Activated CD4-positive, alpha-beta T cell treated with anti-CD3 and anti-CD28 coated beads, Interleukin-2, amount 10 ng/mL, durations not matched to agents 24 days and 14 days (primary cell): ENCODE measurements around the gene TRAPPC2L. TPM values are rescaled to one million over a fixed set of nuclear protein-coding genes. Genes with fewer than 3 reads are reported as not detected.
"Not testable (repeated sequence)": the region's sequence is repeated elsewhere in the genome, so short reads cannot be mapped to it uniquely, and the experiment has no call there.

Experiments used
- DNase-seq: peaks from one replicate; pipeline ENCODE4 v3.0.0; 2022
- H3K27ac Mint-ChIP-seq: one replicate; pipeline ENCODE4 v1.8.0; 2022; ENCODE audit warnings: mild to moderate bottlenecking, mixed read lengths
- H3K27me3 Mint-ChIP-seq: one replicate; pipeline ENCODE4 v1.8.0; 2022; ENCODE audit warnings: mixed read lengths
- H3K36me3 Mint-ChIP-seq: one replicate; pipeline ENCODE4 v1.8.0; 2022; ENCODE audit warnings: low read depth, mild to moderate bottlenecking, mixed read lengths
- H3K4me1 Mint-ChIP-seq: one replicate; pipeline ENCODE4 v1.8.0; 2021; ENCODE audit warnings: mixed read lengths
- H3K4me3 Mint-ChIP-seq: one replicate; pipeline ENCODE4 v1.8.0; 2022; ENCODE audit warnings: mild to moderate bottlenecking, moderate library complexity, mixed read lengths
- H3K9me3 Mint-ChIP-seq: one replicate; pipeline ENCODE4 v1.8.0; 2021; ENCODE audit warnings: mixed read lengths
- intact Hi-C: fragments of 100-400 bp; cut with micrococcal nuclease; formaldehyde crosslinking; loops from one replicate; pipeline ENCODE4 v1.15.1; 2023
- total RNA-seq: library from RNA; stranded (reverse); gene quantifications from 2 replicates; pipeline ENCODE4 v1.2.3, GENCODE V29; 2022

The TRAPPC2L gene
- total RNA-seq, 1 donor from 2014 or later, result 62.1 TPM

DNA sequence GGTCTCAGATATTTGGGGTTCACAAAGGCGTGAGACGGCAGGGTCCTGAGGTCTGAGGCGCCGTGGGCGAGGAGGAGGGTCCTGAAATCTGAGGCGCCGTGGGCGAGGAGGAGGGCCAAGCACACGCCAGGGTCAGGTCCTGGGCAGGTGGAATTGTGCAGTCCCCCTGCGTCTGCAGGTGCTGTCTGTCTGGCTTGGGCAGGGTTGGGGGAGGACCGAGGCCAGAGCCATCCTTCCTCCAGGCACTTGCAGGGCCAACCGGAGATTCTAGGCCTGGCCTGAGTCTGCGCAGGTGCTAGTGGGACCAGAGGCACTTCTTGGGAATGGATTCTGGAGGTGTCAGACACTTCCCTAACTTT is 42.8 kb upstream of the TRAPPC2L start:
- Mint-ChIP-seq H3K36me3 (peaks cover 14% of the 10 kb centered on the region), H3K9me3 (no peaks in the 10 kb centered on the region), H3K4me1 (peaks cover 15% of the 10 kb centered on the region), H3K27me3 (no peaks in the 10 kb centered on the region), H3K27ac (no peak overlapping the region), H3K4me3 (peak overlapping the region; percentile 44)
- no peak for DNase-seq
- intact Hi-C loops, result loop anchor here (5.0 kb wide), 1 partner anchor 403 kb away; the partner anchor contains the start of gene ZNF778

- Mint-ChIP-seq H3K27ac (no peak overlapping the region), H3K4me3 (no peak overlapping the region), H3K36me3 (peaks cover 6% of the 10 kb centered on the region), H3K27me3 (no peaks in the 10 kb centered on the region), H3K9me3 (no peaks in the 10 kb centered on the region), H3K4me1 (peaks cover 4% of the 10 kb centered on the region)
- intact Hi-C loops, result no loop called here
- DNase-seq, result no peak
Measured at GRCh38 chr16:88815227-88815626, 41.7 kb upstream of the TRAPPC2L start.

DNA sequence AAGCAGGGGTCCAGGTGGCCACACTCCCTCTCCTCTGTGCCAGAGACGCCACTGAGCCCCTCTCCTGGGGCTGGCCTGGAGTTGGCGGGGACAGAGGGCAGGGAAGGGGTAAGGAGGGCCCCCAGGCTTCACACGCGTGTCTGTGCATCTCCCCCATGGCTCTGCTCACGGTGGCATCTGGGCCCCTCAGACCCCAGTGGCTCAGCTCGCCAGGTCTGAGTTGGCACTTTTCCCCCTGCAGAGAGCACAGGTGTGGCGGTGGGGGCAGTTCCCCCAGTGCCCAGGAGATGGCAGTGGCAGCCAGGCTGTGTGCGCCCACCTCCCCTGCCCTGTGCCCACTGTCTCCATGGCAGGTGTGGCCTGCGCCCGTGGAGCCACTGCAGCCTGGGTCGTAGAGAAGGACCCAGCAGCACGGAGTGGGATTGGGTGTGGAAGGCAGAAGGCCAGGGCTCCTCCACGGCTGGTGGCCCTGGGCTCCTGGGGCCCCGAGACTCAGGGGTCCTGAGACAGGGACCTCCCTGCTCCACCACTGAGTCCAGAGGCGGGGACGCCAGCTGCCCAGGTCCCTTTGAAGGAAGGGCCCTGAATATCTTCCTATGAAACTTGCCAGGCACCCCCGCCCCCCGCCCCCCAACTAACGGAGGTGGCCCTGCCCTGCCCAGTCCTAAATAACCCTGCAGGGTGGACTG is 40.9 kb upstream of the TRAPPC2L start:
- Mint-ChIP-seq H3K27ac (no peak overlapping the region), H3K4me3 (no peak overlapping the region), H3K36me3 (no peaks in the 10 kb centered on the region), H3K4me1 (peaks cover 4% of the 10 kb centered on the region), H3K9me3 (no peaks in the 10 kb centered on the region), H3K27me3 (no peaks in the 10 kb centered on the region)
- peak; percentile 86 for DNase-seq
- intact Hi-C loops, result loop anchor here (1.0 kb wide), 2 partner anchors 41 to 351 kb away; partner anchors contain the start of gene TRAPPC2L

DNA sequence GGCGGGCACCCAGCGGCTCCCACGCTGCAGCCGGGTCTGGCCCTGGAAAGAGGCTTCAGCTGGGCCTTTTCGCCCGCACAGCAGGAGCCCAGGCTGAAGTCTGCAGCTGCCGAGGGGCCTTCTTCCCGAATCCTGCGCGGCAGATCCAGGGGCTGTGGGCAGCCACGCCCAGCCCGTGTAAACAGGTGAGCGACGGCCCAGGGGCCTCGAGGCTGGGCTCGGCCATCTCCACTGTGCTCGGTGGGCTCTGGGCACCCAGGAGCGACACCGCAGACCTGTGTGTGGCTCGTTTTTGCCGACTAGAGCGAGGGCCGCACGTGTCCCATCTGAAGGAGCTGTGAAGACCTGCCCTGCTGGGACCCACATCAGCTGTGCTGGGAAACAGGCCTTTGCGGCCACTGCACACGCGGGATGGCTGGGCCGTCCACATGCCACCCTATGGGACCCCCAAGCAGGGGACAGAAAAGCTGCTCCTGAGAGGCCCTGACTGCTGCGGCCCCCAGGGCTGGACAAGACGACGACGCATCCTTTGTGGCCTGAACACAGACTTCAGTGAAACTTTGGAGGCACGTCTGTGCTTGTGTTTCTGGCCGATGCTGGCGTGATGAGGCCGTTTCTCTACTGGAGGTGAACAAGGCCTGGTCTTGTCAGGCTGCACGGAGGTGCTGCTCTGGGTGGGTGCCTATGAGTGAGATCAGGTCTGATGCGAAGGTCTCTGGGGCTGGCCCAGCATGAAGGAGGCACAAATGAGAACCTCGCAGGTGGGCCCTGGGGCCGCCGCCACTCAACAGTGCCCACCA is 40.0 kb upstream of the TRAPPC2L start:
- H3K27me3 Mint-ChIP-seq, result no peaks in the 10 kb centered on the region

GRCh38 chr16:88817785-88818574 is 38.9 kb upstream of the TRAPPC2L start:
- Mint-ChIP-seq H3K27ac (no peak overlapping the region), H3K27me3 (no peaks in the 10 kb centered on the region), H3K9me3 (no peaks in the 10 kb centered on the region), H3K4me3 (no peak overlapping the region), H3K4me1 (no peaks in the 10 kb centered on the region), H3K36me3 (no peaks in the 10 kb centered on the region)
- intact Hi-C loops, result no loop called here
- DNase-seq, result no peak

More for the DNA sequence above, 40.0 kb upstream of the TRAPPC2L start:
- H3K9me3 Mint-ChIP-seq, result no peaks in the 10 kb centered on the region
- no peaks in the 10 kb centered on the region for H3K36me3 Mint-ChIP-seq
- H3K4me3 Mint-ChIP-seq, result no peak overlapping the region
- peaks cover 4% of the 10 kb centered on the region for H3K4me1 Mint-ChIP-seq
- no peak overlapping the region for H3K27ac Mint-ChIP-seq
- no peak for DNase-seq
- intact Hi-C loops, result loop anchor here (1.0 kb wide), 2 partner anchors 40 to 350 kb away; partner anchors contain the start of gene TRAPPC2L

- no peaks in the 10 kb centered on the region for H3K4me1 Mint-ChIP-seq
- no peak overlapping the region for H3K27ac Mint-ChIP-seq
- intact Hi-C loops, result no loop called here
- H3K27me3 Mint-ChIP-seq, result no peaks in the 10 kb centered on the region
- no peak for DNase-seq
- no peaks in the 10 kb centered on the region for H3K36me3 Mint-ChIP-seq
- H3K9me3 Mint-ChIP-seq, result no peaks in the 10 kb centered on the region
- no peak overlapping the region for H3K4me3 Mint-ChIP-seq
Measured at GRCh38 chr16:88818575-88818874, 38.4 kb upstream of the TRAPPC2L start.

DNA sequence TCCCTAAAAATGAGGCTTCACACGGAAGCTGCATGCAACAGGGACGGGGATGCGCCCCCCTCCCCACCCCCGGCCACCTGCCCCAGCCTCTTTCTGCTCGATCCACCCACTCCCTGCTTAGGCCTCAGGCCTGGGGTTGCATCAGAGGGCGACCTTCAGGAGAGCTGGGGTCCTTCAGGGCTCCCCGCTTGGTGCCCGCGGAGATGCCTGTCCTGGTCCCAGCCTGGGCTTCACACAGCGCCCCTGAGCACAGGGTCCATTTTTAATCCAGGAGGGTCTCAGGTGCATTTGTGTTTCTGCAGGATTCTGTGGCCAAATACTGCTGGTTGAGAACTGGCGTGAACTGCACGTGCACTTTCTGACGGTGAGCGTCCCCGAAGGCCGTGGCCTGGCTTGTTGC is 37.8 kb upstream of the TRAPPC2L start:
- no peak overlapping the region for H3K4me3 Mint-ChIP-seq
- H3K4me1 Mint-ChIP-seq, result no peaks in the 10 kb centered on the region
- H3K27me3 Mint-ChIP-seq, result no peaks in the 10 kb centered on the region
- H3K27ac Mint-ChIP-seq, result no peak overlapping the region
- intact Hi-C loops, result no loop called here
- no peaks in the 10 kb centered on the region for H3K9me3 Mint-ChIP-seq
- no peak for DNase-seq
- H3K36me3 Mint-ChIP-seq, result no peaks in the 10 kb centered on the region

GRCh38 chr16:88820385-88821025 is 36.4 kb upstream of the TRAPPC2L start:
- Mint-ChIP-seq H3K36me3 (no peaks in the 10 kb centered on the region), H3K27ac (no peak overlapping the region), H3K4me3 (no peak overlapping the region), H3K27me3 (no peaks in the 10 kb centered on the region), H3K9me3 (no peaks in the 10 kb centered on the region), H3K4me1 (no peaks in the 10 kb centered on the region)
- intact Hi-C loops, result no loop called here
- DNase-seq, result no peak

DNA sequence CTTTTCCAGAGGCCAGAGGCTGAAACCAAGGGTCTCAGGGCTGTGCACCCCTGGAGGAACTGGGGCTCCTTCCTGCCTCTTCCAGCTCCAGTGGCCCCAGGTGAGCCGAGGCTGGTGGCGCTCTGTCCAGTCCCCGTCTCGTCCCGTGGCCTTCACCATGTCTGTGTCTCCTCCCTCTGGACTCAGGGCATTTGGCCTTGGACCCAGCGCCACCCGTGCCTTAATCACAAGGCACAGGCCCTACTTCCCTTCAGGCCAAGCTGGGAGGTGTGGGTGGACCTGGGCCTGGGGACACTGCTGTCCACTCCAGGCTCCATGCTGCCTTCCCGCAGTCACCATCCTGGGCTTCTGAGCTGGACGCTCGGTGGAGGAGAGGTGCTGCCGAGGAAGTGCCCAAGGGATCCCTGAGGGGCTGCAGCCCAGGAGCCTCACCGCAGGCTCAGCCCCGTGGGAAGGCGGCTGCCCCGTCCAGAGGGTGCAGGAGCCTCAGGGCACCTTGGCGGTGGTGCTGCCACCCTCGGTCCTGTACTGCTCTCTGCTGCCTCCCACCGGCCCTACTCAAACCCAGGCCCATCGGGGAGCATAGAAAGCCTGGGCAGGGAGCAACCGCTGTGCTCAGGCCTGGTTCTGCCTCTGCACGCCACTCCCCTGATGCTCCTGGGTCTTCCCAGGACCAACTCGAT is 35.6 kb upstream of the TRAPPC2L start:
- H3K4me3 Mint-ChIP-seq, result no peak overlapping the region
- no peak overlapping the region for H3K27ac Mint-ChIP-seq
- H3K36me3 Mint-ChIP-seq, result peaks cover 2% of the 10 kb centered on the region
- intact Hi-C loops, result no loop called here
- DNase-seq, result no peak
- H3K27me3 Mint-ChIP-seq, result no peaks in the 10 kb centered on the region
- H3K4me1 Mint-ChIP-seq, result no peaks in the 10 kb centered on the region
- H3K9me3 Mint-ChIP-seq, result no peaks in the 10 kb centered on the region

- Mint-ChIP-seq H3K4me3 (no peak overlapping the region), H3K27ac (no peak overlapping the region), H3K9me3 (no peaks in the 10 kb centered on the region), H3K36me3 (peaks cover 2% of the 10 kb centered on the region), H3K4me1 (no peaks in the 10 kb centered on the region), H3K27me3 (no peaks in the 10 kb centered on the region)
- intact Hi-C loops, result no loop called here
- DNase-seq, result no peak
Measured at GRCh38 chr16:88822281-88823040, 34.5 kb upstream of the TRAPPC2L start.

GRCh38 chr16:88823646-88824045 is 33.3 kb upstream of the TRAPPC2L start:
- H3K4me1 Mint-ChIP-seq, H3K36me3 Mint-ChIP-seq, H3K27ac Mint-ChIP-seq, H3K27me3 Mint-ChIP-seq, H3K4me3 Mint-ChIP-seq, intact Hi-C loops, DNase-seq, H3K9me3 Mint-ChIP-seq: not testable (repeated sequence)

- Mint-ChIP-seq H3K9me3 (no peaks in the 10 kb centered on the region), H3K4me1 (no peaks in the 10 kb centered on the region), H3K36me3 (peaks cover 2% of the 10 kb centered on the region), H3K27me3 (no peaks in the 10 kb centered on the region), H3K4me3 (no peak overlapping the region), H3K27ac (no peak overlapping the region)
- intact Hi-C loops, result no loop called here
- no peak for DNase-seq
Measured at GRCh38 chr16:88824256-88825077, 32.5 kb upstream of the TRAPPC2L start.
